ENCODE results near the gene HSD17B1. TPM values are rescaled to one million over a fixed set of nuclear protein-coding genes. Genes with fewer than 3 reads are reported as not detected.

HSD17B1 gene
- total and polyA plus RNA-seq, 2 donors from 2014 or later: 0.31 to 3.3 TPM

- FAIRE-seq (no peak), DNase-seq (no peak)
- Histone ChIP-seq H3K27ac (ENCODE audit: low read depth in 2 of 2, low read length in 2 of 2) (peak overlapping the region; percentile 84 to 95), H3K27me3 (ENCODE audit: control insufficient read depth, insufficient read depth, low read length) (no peaks in the 10 kb centered on the region), H3K4me1 (ENCODE audit: control insufficient read depth in 2 of 3, insufficient read depth in 2 of 3, low read depth in 1 of 3, low read length in 3 of 3) (peaks cover 0 to 25% (median 20%) of the 10 kb centered on the region in 3 donors), H3K9ac (ENCODE audit: low read length in 3 of 3) (peak overlapping the region in 1 of 3 donors; percentile 59), H3K4me3 (ENCODE audit: low read length in 3 of 3) (no peak overlapping the region), H3K9me3 (ENCODE audit: control insufficient read depth in 2 of 3, insufficient read depth in 1 of 3, low read length in 3 of 3) (no peaks in the 10 kb centered on the region), H3K36me3 (ENCODE audit: control insufficient read depth in 2 of 3, insufficient read depth in 3 of 3, low read length in 3 of 3) (peaks cover 2 to 44% (median 32%) of the 10 kb centered on the region in 3 donors)
- no peak for TF ChIP-seq CTCF (IDR thresholded peaks at IDR 0.05; ENCODE audit: borderline replicate concordance, extremely low read depth, insufficient read depth)
- intact Hi-C loops (cut with DNase I): loop anchor here (10.0 kb wide), 1 partner anchor 87 kb away; the partner anchor contains the start of gene CAVIN1
These were observed 40.5 kb upstream of the HSD17B1 start for GRCh38 chr17:42512246-42512645.

- intact Hi-C loops (cut with DNase I): loop anchor here (10.0 kb wide), 1 partner anchor 88 kb away; the partner anchor contains the start of gene CAVIN1
- Histone ChIP-seq H3K4me3 (ENCODE audit: low read length in 3 of 3) (no peak overlapping the region), H3K36me3 (ENCODE audit: control insufficient read depth in 2 of 3, insufficient read depth in 3 of 3, low read length in 3 of 3) (peaks cover 2 to 44% (median 30%) of the 10 kb centered on the region in 3 donors), H3K9me3 (ENCODE audit: control insufficient read depth in 2 of 3, insufficient read depth in 1 of 3, low read length in 3 of 3) (no peaks in the 10 kb centered on the region), H3K27me3 (ENCODE audit: control insufficient read depth, insufficient read depth, low read length) (no peaks in the 10 kb centered on the region), H3K27ac (ENCODE audit: low read depth in 2 of 2, low read length in 2 of 2) (peak overlapping the region; percentile 84 to 95), H3K4me1 (ENCODE audit: control insufficient read depth in 2 of 3, insufficient read depth in 2 of 3, low read depth in 1 of 3, low read length in 3 of 3) (peaks cover under 1 to 30% (median 22%) of the 10 kb centered on the region in 3 donors), H3K9ac (ENCODE audit: low read length in 3 of 3) (peak overlapping the region in 1 of 3 donors; percentile 25)
- DNase-seq: no peak
- FAIRE-seq: no peak
- TF ChIP-seq CTCF (IDR thresholded peaks at IDR 0.05; ENCODE audit: borderline replicate concordance, extremely low read depth, insufficient read depth): no peak
These were observed 39.9 kb upstream of the HSD17B1 start for GRCh38 chr17:42512733-42513251.

GRCh38 chr17:42513686-42514085, 39.0 kb upstream of the HSD17B1 start:
- FAIRE-seq: no peak
- Histone ChIP-seq H3K4me1 (ENCODE audit: control insufficient read depth in 2 of 3, insufficient read depth in 2 of 3, low read depth in 1 of 3, low read length in 3 of 3) (peaks cover 4 to 39% (median 30%) of the 10 kb centered on the region in 3 donors), H3K9me3 (ENCODE audit: control insufficient read depth in 2 of 3, insufficient read depth in 1 of 3, low read length in 3 of 3) (no peaks in the 10 kb centered on the region), H3K27me3 (ENCODE audit: control insufficient read depth, insufficient read depth, low read length) (no peaks in the 10 kb centered on the region), H3K27ac (ENCODE audit: low read depth in 2 of 2, low read length in 2 of 2) (peak overlapping the region; percentile 13 to 95), H3K36me3 (ENCODE audit: control insufficient read depth in 2 of 3, insufficient read depth in 3 of 3, low read length in 3 of 3) (peaks cover 2 to 38% (median 25%) of the 10 kb centered on the region in 3 donors), H3K9ac (ENCODE audit: low read length in 3 of 3) (no peak overlapping the region), H3K4me3 (ENCODE audit: low read length in 3 of 3) (no peak overlapping the region)
- DNase-seq: no peak
- intact Hi-C loops (cut with DNase I): loop anchor here (10.0 kb wide), 1 partner anchor 89 kb away; the partner anchor contains the start of gene CAVIN1
- TF ChIP-seq CTCF (IDR thresholded peaks at IDR 0.05; ENCODE audit: borderline replicate concordance, extremely low read depth, insufficient read depth): no peak
